ENCODE measurements around the gene HIGD1C. TPM values are rescaled to one million over a fixed set of nuclear protein-coding genes. Genes with fewer than 3 reads are reported as not detected.
A peak's percentile ranks its signal among the peaks of the same experiment; 100 is the strongest.
"Not testable (repeated sequence)": the region's sequence is repeated elsewhere in the genome, so short reads cannot be mapped to it uniquely, and the experiment has no call there.

Gene HIGD1C
- total RNA-seq, 4 donors from 2014 or later, result not detected

DNA sequence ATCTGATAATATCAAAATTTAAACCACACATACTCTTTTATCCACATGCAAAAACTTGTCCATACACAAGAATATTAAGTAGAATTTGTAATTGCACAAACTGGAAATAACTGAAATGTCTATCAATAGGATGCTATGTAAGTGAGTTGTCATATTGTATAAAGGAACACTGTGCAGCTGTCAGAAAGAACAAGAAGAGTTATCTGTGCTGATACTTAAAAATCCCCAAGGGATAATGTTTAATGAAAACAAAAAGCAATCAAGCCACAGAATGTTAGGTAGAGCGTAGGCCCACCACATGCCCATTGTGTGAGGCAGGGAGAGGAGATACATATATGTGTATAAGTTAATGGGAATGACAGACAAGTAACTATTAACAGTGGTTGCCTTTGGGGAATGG, 25.9 kb upstream of the HIGD1C start:
- WGBS, 2 donors (ENCODE audit: low coverage in 1 of 2), result 23 to 31% methylated on average over 1 of the region's 1 CpG
- in situ Hi-C loops (cut with MboI; ENCODE audit: low pct_ligation_motif_present in 1 of 4, low pct_unique_long_range_greater_than_20kb in 1 of 4, low sequenced_read_pairs in 3 of 4), result no loop called here
- TF ChIP-seq EP300 (IDR thresholded peaks at IDR 0.05; ENCODE audit: low read depth) (no peak), POLR2A (IDR thresholded peaks at IDR 0.05) (no peak), POLR2AphosphoS5 (IDR thresholded peaks at IDR 0.05) (peak in 1 of 3 donors; percentile 3)

GRCh38 chr12:50926932-50927331, 25.4 kb upstream of the HIGD1C start:
- peak overlapping the region; percentile 91 to 96 (median 92) for H3K27ac ChIP-seq
- H3K27me3 ChIP-seq; in situ Hi-C loops (cut with MboI; ENCODE audit: low pct_ligation_motif_present in 1 of 4, low pct_unique_long_range_greater_than_20kb in 1 of 4, low sequenced_read_pairs in 3 of 4); H3K9me3 ChIP-seq: not testable (repeated sequence)
- H3K4me3 ChIP-seq, result peak overlapping the region; percentile 35 to 66 (median 64)
- intact Hi-C loops (cut with DNase I; ENCODE audit: low total_unique reads), result loop anchor here (10.0 kb wide), 1 partner anchor 58 kb away; no protein-coding TSS in a partner anchor
- H3K4me1 ChIP-seq, result peaks cover 15 to 67% (median 41%) of the 10 kb centered on the region in 4 donors
- peaks cover 0 to 16% (median 4%) of the 10 kb centered on the region in 4 donors for H3K36me3 ChIP-seq
- peak; percentile 75 for DNase-seq
- 18 to 24% methylated on average over 2 to 3 of the region's 3 CpGs for WGBS, 2 donors (ENCODE audit: low coverage in 1 of 2)
- TF ChIP-seq POLR2AphosphoS5 (IDR thresholded peaks at IDR 0.05) (peak; percentile 36 to 78 (median 72)), POLR2A (IDR thresholded peaks at IDR 0.05) (peak; percentile 61)

More for the DNA sequence above, 25.9 kb upstream of the HIGD1C start:
- H3K4me3 ChIP-seq, result peak overlapping the region; percentile 35 to 66 (median 64)
- H3K36me3 ChIP-seq, result peaks cover 0 to 16% (median 4%) of the 10 kb centered on the region in 4 donors
- H3K4me1 ChIP-seq, result peaks cover 15 to 67% (median 38%) of the 10 kb centered on the region in 4 donors
- intact Hi-C loops (cut with DNase I; ENCODE audit: low total_unique reads), result loop anchor here (10.0 kb wide), 1 partner anchor 58 kb away; no protein-coding TSS in a partner anchor
- H3K27me3 ChIP-seq, result no peaks in the 10 kb centered on the region
- DNase-seq, result no peak
- no peaks in the 10 kb centered on the region for H3K9me3 ChIP-seq
- peak overlapping the region; percentile 91 to 96 (median 92) for H3K27ac ChIP-seq

- TF ChIP-seq EP300 (IDR thresholded peaks at IDR 0.05; ENCODE audit: low read depth) (no peak), POLR2AphosphoS5 (IDR thresholded peaks at IDR 0.05) (no peak), POLR2A (IDR thresholded peaks at IDR 0.05) (no peak), CTCF (IDR thresholded peaks at IDR 0.05) (no peak)
- peak overlapping the region; percentile 91 to 96 (median 92) for H3K27ac ChIP-seq
- no peaks in the 10 kb centered on the region for H3K27me3 ChIP-seq
- peak overlapping the region; percentile 35 to 66 (median 64) for H3K4me3 ChIP-seq
- peaks cover 0 to 16% (median 4%) of the 10 kb centered on the region in 4 donors for H3K36me3 ChIP-seq
- peaks cover 11 to 67% (median 41%) of the 10 kb centered on the region in 4 donors for H3K4me1 ChIP-seq
- H3K9me3 ChIP-seq, result no peaks in the 10 kb centered on the region
- in situ Hi-C loops (cut with MboI; ENCODE audit: low pct_ligation_motif_present in 1 of 4, low pct_unique_long_range_greater_than_20kb in 1 of 4, low sequenced_read_pairs in 3 of 4) (no loop called here), intact Hi-C loops (cut with DNase I; ENCODE audit: low total_unique reads) (loop anchor here (10.0 kb wide), 1 partner anchor 57 kb away; no protein-coding TSS in a partner anchor)
- no peak for DNase-seq
- WGBS, 2 donors (ENCODE audit: low coverage in 1 of 2), result 0 to 26% methylated on average over 1 to 2 of the region's 2 CpGs
Measured at GRCh38 chr12:50927356-50927755, 25.0 kb upstream of the HIGD1C start.

DNA sequence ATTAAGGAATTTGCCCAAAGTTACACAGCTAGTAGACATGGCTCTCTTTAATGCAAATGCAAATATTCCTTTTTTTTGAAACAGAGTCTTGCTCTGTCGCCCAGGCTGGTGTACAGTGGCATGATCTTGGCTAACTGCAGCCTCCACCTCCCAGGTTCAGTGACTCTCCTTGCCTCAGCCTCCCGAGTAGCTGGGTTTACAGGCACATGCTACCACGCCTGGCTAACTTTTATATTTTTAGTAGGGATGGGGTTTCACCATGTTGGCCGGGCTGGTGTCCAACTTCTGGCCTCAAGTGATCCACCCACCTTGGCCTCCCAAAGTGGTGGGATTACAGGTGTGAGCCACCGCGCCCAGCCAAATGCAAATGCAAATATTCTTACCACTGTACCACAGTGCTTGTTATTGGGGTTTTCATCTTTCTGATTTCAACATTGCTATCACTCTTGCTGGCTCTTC, 24.5 kb upstream of the HIGD1C start:
- DNase-seq, result no peak
- in situ Hi-C loops (cut with MboI; ENCODE audit: low pct_ligation_motif_present in 1 of 4, low pct_unique_long_range_greater_than_20kb in 1 of 4, low sequenced_read_pairs in 3 of 4) (no loop called here), intact Hi-C loops (cut with DNase I; ENCODE audit: low total_unique reads) (loop anchor here (10.0 kb wide), 1 partner anchor 57 kb away; no protein-coding TSS in a partner anchor)
- Histone ChIP-seq H3K9me3 (no peaks in the 10 kb centered on the region), H3K27ac (peak overlapping the region; percentile 91 to 96 (median 92)), H3K36me3 (peaks cover 0 to 16% (median 4%) of the 10 kb centered on the region in 4 donors), H3K4me1 (peaks cover 10 to 67% (median 41%) of the 10 kb centered on the region in 4 donors), H3K27me3 (no peaks in the 10 kb centered on the region), H3K4me3 (peak overlapping the region; percentile 35 to 66 (median 64))
- no peak for TF ChIP-seq POLR2A (IDR thresholded peaks at IDR 0.05)
- 73% methylated on average over 6 of the region's 6 CpGs; no CpG with 5 or more reads in 1 of the 2 donors for WGBS, 2 donors (ENCODE audit: low coverage in 1 of 2)

DNA sequence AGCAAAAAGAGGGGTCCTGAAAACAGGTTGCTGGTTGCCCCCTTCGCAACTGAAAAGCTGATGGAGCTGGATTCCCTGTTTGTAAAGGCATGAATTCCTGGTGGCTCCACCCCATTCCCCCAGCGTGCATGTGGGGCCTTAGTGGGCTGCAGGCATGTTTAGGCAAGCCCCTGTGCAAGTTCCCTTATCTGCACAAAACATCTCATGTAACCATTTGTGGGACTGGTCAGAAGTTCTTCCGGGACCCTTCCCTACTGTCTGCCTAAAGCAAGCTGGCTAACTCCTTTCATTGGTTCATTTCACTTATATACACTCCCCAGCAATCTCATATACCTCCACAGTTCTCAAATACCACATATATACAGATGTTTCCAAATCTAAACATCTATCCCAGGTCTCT, 24.0 kb upstream of the HIGD1C start:
- Histone ChIP-seq H3K9me3 (no peaks in the 10 kb centered on the region), H3K27me3 (no peaks in the 10 kb centered on the region), H3K27ac (peak overlapping the region; percentile 91 to 96 (median 92)), H3K4me3 (peak overlapping the region; percentile 35 to 66 (median 64)), H3K36me3 (peaks cover 0 to 16% (median 4%) of the 10 kb centered on the region in 4 donors), H3K4me1 (peaks cover 10 to 67% (median 43%) of the 10 kb centered on the region in 4 donors)
- TF ChIP-seq POLR2A (IDR thresholded peaks at IDR 0.05), result no peak
- TF ChIP-seq EP300 (IDR thresholded peaks at IDR 0.05; ENCODE audit: low read depth), result no peak
- TF ChIP-seq CTCF (IDR thresholded peaks at IDR 0.05), result no peak
- no peak for TF ChIP-seq POLR2AphosphoS5 (IDR thresholded peaks at IDR 0.05)
- WGBS, 2 donors (ENCODE audit: low coverage in 1 of 2), result 74 to 75% methylated on average over 2 to 3 of the region's 3 CpGs
- no peak for DNase-seq
- in situ Hi-C loops (cut with MboI; ENCODE audit: low pct_ligation_motif_present in 1 of 4, low pct_unique_long_range_greater_than_20kb in 1 of 4, low sequenced_read_pairs in 3 of 4), result no loop called here
- intact Hi-C loops (cut with DNase I; ENCODE audit: low total_unique reads), result loop anchor here (10.0 kb wide), 1 partner anchor 56 kb away; no protein-coding TSS in a partner anchor

Data from transverse colon (tissue), 4 donors.